NCI-H748 (cell line): Measurements from ENCODE around the gene OR2T29.
"Not testable (repeated sequence)": the region's sequence is repeated elsewhere in the genome, so short reads cannot be mapped to it uniquely, and the experiment has no call there.

Experiments used
- DNase-seq: peaks from one replicate; lab custom pipeline; 2025; ENCODE audit not compliant: unreplicated experiment; lab: John Stamatoyannopoulos, UW

Gene OR2T29, protein sequence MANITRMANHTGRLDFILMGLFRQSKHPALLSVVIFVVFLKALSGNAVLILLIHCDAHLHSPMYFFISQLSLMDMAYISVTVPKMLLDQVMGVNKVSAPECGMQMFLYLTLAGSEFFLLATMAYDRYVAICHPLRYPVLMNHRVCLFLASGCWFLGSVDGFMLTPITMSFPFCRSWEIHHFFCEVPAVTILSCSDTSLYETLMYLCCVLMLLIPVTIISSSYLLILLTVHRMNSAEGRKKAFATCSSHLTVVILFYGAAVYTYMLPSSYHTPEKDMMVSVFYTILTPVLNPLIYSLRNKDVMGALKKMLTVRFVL

DNA sequence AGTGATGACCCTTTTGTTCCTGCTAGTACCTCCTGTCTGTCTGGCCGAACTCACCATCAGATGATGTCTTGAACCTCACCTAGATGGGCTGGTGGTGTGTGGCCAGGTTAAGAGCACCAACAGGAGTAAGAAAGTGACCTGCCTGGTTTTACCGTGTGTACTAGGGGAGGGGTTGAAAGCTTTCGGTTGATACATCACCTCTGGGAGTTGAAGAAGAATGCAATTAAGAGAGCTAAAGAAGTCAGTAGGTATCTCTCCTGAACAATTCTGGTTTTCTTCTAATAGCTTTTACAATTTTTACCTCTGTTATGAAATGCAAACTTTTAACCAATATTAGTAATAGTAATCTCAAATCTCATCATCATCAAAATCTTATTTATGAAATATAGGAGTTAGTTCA, at the start of gene OR2T29:
Gene OR2T29 (minus strand): TSS at position 101 of the 400 bp plus-strand sequence. CDS start 3,281 bp downstream, outside the sequence.
- DNase-seq, result not testable (repeated sequence)

DNA sequence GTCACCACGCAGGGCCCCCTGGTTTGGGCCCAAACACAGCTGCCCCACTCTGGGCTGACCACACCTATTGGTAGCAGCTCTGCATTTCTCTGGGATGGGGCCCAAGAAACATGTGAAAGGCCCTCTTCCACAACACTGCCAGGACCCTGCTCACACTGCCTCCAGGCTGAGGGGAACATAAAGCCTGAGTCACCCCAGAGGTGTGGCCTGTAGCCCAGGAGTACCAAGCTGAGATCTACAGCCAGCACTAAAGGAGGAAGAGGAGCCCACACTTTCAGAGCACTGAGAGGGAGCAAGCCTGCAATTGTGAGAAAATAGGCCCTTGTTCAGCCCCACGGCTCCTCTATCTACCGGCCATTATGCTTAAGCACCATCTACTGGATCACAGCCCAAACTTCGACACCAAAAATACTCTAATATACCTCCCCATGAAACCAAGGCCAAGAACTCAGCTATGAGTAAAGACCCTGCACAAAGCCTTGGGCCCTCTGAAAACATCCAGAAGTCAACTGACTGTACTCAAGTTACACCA, 49.4 kb upstream of the OR2T29 start:
- DNase-seq, result no peak

DNA sequence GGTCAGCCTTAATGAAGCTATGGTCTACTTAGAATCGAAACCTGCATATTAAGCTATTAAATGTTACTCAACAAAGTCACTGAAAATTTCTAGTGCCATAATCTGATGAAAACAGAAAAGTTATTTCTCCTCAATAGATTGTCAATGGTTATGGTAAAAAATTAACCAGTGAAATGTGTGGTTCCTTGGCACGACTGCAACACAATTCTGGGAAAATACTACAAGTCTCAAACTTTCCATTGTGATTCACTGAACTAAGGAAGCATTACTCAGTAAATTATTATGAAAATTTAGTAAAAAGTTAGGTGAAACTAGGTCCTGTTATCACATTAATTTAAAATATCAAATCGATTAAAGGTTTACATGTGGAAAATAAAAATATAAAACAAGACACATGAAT, 47.7 kb upstream of the OR2T29 start:
- DNase-seq, result no peak

DNA sequence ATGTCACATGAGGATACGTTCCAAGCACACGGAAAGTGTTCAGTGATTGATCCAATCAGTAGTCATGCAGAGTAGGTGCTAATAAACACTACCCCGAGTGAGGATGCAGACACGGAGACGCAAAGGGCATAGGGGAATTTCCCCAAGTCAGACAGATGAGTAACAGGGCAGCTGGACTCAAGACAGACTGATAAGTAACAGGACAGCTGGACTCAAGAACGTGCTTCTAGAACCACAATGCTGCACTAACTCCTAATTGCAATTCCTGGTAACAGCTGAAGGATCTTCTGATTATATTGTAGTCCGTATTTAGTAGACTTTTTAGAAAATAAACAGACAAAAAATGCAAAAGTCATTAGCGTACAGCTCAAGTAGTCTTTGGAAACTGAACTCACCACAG, 36.8 kb upstream of the OR2T29 start:
- DNase-seq, result no peak

DNA sequence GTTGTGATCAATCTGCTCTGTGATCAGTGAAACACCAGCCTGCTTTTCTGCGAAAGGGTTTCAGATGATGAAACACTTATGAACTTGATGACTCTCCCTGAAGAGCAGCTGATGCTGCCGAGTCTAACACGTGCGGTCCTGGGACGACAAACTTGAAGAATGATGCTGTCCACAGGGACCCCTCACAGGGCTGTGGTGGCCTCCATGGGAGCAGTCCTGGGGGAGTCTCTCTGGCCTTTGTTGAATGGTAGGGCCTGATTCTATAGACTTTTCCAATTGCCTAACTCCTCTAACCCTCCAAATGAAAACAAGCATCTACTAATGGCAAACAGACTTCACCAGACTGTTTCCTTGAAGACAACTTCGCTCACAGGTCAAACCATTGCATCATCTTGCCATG, 35.0 kb upstream of the OR2T29 start, which contains the start of gene OR2T10:
Gene OR2T10 (minus strand): TSS at position 112 of the 400 bp plus-strand sequence. CDS start 3,932 bp downstream, outside the sequence.
- DNase-seq, result no peak

DNA sequence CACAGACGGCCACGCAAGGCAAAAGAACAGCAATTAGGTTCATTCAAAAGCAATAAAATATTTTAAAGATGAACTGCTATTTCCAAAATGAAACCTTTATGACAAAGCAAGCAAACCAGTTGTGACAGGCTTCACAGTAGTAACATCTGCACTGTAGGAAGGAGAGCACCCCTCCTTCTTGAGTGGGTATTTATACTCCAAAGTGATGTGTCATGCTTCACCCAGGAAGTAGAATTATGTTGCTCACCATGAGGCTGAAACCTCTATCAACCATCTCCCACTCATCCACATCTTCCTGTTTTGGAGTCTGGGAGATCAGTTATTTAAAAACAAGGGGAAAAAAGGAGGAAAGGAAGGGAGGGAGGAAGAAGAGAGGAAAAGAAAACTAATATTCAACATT, 34.0 kb upstream of the OR2T29 start:
- DNase-seq, result no peak

DNA sequence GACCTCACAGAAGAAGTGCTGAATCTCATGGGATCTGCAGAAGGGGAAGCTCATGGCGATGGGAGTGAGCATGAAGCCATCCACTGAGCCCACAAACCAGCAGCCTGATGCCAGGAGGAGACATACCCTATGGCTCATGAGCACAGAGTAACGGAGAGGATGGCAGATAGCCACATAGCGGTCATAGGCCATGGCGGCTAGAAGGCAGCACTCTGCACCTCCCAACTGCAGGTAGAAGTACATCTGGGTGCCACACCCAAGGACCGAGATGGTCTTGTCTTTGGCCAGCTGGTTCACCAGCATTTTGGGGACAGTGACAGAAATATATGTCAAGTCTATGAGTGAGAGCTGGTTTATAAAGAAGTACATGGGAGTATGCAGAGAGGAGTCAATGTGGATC, 30.7 kb upstream of the OR2T29 start:
- no peak for DNase-seq

DNA sequence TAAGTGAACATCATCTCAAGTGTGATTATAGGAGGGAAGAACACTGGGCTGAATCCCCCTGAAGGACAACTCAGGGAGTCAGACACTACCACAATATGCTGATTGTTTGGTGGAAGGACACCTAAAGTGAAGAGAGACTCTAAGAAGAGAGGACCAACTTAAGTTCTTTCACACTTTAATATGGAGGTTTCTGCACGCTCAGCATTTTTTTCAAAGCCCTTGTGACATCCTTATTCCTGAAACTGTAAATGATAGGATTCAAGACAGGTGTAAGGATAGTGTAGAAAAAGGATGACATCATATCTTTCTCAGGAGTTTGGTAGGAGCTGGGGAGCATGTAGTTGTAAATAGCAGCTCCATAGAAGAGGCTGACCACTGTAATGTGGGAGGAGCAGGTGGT, 30.1 kb upstream of the OR2T29 start:
- no peak for DNase-seq

DNA sequence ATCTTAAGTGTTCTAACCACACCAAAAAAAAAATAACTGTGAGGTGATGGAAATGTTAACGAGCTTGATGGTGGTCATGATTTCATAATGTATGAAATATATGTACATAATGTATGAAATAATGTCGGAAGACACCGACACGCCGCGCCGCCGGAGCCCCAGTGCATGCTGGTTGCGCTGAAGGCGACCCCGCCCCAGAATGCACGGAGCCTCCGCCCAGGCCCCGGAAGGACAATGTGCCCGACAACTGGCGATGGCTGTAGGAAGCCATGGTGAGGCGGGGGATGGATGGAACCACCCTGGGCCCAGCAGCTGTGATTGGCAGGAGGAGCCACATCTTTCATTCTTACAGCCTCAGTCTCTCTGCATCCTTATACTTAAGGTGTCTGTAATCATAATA, 27.5 kb upstream of the OR2T29 start:
- no peak for DNase-seq

DNA sequence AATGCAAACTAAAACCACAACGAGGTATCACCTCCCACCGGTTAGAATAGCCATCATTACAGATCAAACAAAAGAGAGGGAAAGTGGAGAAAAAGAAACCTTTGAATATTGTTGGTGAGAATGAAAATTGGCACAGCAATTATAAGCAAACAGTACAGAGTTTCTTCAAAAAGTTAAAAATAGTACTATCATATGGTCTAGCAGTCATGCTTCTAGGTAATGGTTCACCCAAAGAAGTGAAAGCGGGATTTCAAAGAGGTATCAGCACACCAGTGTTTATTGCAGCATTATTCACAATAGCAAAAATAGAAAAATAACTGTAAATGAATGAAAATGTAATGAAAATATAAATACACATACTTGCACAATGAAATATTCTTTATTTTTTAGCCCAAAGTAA, 26.8 kb upstream of the OR2T29 start:
- no peak for DNase-seq

DNA sequence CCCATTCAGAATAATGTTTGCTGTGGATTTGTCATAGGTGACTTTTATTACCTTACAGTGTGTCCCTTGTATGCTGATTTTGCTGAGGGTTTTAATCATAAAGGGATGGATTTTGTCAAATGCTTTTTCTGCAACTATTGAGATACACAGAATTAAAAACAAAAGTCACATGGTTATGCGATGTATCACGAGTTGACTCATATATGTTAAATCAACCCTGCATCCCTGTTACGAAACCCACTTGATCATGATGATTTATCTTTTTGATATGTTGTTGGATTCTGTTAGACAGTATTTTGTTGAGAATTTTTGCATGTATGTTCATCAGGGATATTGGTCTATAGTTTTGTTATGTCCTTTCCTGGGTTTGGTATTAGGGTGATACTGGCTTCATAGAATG, 22.7 kb upstream of the OR2T29 start:
- no peak for DNase-seq

DNA sequence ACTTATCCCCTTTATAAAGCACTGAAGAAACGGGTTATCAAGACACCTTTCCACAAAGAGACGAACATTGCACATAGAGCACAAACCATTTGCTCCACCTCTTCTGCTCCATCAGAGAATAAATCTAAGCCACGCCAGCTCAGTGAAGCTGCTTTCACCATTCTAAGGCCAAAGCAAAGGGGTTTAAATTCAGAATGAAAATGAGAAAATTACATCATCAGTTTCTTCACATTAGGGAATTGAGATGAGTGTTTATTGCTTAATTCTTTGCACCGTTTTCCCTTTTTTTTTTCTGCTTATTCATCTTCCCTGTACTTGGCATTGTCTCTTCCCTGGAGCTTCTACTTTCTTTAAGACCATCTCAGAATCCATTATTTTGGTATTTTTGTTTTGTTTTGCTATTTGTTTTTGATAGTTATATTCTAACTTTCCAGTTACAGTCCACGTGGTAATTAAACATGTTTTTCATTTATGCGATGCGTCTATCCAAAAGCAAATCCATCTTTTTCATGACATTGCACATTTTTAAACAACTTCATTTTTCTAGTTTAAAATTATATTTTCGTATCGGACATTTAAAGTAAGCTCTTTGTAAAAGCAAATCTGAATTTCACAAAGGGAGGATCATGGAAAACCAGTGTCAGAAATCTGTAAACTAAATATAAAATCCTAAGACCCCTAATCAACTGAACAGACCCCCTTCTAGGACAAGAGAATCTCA, 13.8 kb upstream of the OR2T29 start:
- DNase-seq, result no peak

DNA sequence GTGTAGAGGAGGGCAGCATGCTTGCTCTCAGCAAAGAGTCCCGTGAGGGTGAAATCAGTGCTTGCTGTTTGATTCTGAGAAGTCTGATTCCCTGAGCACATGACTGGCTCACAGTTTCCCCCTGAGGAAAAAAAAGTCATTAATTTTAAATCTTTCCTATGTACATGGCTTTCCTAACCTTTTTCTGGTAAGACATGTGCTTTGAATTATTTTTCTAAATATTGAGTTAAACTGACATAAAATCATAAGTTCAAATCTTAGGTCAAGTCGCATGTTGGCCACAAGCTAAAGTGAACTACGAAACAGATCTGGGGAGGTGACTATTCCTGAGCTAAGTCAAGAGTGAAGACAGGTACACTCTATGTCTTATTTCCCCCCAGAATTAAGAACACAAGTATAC, 12.1 kb upstream of the OR2T29 start, which contains the start of gene OR2T34:
Gene OR2T34 (minus strand): TSS at position 101 of the 400 bp plus-strand sequence. CDS start 0 bp downstream, at position 101.
- not testable (repeated sequence) for DNase-seq

DNA sequence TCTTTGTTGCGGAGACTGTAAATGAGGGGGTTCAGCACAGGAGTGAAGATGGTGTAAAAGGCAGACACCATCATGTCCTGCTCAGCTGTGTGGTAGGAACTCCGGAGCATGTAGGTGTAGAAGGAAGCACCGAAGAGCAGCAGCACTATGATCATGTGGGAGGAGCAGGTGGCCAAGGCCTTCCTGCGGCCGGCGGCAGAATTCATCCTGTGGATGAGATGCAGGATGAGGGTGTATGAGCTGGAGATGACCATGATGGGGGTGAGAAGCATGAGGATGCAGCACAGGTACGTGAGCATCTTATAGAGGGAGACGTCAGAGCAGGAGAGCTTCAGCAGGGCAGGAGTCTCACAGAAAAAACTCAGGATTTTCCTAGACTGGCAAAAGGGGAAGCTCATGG, 11.3 kb upstream of the OR2T29 start:
- not testable (repeated sequence) for DNase-seq

DNA sequence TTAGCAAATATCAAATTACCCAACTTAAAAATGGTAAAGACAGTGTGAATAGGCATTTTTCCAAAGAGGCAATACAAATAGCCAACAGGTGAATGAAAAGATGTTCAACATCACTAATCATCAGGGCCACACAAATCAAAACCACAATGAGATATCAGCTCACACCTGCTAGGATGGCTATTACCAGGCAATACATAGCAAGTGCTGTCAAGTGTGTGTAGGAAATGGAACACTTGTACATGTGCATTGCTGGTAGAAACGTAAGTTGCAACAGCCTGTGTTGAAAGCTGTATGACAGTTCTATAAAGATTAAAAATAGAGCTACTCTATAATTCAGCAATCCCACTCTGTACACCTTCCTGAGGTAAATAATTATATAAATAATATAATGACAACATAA, 9.5 kb upstream of the OR2T29 start:
- not testable (repeated sequence) for DNase-seq

DNA sequence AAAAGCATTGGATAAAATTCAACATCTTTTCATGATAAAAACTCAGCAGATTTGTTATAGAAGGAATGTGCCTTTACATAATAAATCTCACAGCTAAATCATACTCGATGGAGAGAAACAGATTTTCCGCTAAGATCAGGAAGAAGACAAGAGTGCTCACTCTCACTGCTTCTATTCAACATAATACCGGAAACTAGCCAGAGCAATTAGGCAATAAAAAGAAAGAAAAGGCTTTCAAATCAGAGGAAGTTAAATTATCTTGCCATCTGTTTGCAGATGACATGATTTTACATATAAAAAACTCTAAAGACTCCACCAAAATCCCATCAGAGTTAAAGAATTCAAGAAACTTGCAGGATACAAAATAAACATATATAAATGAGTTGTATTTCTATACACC, 8.2 kb upstream of the OR2T29 start:
- DNase-seq, result not testable (repeated sequence)

DNA sequence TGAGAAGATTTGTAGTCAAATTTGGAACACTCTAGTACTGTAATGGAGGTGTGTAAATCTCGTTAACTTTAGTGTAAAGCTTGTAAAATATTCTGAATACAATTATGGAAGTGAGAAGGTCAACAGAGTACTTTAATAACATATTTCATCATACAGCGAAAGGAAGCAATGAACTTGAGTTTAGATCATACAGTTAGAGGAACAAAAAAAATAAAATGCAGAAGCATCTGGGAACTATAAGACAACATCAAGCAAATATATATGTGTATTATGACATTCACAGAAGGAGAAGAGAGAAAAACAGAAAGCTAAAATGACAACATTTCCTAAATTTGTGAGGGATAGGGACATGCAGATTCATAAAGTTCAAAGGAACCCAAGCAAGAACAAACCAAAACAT, 6.5 kb upstream of the OR2T29 start:
- DNase-seq, result not testable (repeated sequence)

DNA sequence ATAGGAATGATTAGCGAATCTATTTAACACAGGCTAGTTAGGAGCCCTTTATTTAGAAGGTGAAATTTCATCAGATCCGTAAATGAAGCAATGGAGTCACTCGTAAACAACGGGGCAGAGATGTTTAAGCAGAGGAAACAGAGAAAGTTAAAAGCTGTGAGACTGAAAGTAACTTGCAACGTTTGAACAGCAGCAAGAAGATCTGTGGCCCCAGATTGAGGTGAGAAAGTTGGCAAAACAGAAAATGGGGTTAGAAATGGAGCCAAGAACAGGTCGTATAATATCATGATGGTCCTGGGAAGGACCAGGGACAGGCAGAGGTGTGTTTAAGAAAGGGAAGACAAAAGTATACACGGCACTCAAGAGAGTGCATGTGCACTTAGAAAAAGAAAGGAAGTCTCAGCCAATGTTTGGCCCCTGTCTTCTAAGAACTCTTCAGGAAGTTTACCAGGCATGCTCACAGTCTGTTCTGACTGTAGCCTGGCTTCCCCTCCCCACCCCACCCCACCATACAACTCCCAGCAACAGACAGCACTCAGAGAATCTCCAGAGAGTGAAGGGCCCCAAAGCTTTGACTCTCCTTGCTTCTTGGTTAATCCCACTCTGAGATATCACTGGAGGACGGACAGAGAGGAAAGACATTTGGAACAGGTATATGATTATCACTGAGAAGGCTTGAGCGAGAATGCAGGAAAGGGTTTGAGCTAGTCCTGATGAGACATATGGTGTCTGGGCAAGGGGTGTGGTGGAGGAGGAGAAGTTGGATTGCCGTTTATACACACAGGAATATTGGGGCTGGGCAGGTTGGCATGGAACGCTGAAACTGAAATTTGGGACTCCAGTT, 3.2 kb upstream of the OR2T29 start:
- DNase-seq, result not testable (repeated sequence)

DNA sequence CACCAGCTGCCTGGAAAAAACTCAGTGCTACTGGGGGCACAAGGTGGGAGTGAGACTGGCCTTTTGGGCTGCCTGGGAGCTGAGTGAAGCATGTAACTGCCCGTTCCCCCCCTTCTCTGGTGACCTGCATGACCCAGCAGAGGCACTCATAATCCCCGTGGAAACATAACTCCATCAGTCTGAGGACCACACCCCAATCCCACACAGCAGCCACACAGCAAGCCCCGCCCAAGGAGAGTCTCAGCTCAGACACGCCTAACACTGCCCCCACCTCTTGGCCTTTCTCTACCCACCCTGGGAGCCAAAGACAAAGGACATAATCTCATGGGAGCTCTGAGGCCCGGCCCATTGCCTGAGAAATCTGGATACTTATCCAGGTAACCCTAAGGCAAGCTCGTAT, 11.5 kb downstream of the OR2T29 start:
- not testable (repeated sequence) for DNase-seq

DNA sequence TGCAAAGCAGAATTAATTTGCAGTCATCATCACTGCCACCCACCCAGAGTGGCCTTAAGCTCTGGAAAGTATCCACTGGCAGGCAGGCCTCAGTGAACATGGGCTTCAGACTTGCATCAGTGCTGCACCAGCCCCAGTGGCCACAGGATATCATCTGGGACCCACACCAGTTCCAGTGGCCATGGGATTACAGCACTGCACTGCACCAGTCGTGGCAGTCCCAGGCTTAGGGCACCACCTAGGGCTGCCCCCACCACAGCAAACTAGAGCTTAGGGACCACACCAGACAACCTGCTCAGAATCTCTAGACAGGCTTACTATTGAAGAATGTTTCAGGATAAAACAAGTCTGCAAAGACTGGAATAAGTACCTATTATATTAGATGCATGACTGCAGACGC, 15.2 kb downstream of the OR2T29 start:
- DNase-seq, result not testable (repeated sequence)

DNA sequence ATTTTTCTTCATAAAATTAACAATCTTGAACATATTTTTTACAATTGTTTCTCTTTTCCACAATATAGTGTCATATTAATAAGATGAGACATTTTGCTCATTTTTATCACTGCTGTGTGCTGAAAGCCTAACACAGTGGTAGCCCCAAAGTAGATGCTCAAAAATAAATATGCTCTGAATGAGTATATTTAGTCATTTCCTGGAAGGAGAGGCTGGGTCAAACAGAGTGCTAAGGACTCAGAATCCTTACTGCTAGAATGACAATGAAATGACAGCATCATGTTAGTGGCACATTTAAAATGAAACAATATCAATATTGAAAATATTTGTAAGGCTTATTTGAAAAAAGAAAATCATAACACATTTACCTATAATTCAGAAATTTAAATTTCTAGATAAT, 25.1 kb downstream of the OR2T29 start:
- DNase-seq, result not testable (repeated sequence)
